A549 treated with AZD2906 at 1 μM for 4 hours (cell line): ENCODE results near the gene FAM200A. TPM values are rescaled to one million over a fixed set of nuclear protein-coding genes. Genes with fewer than 3 reads are reported as not detected.

Experiments used
- total RNA-seq: library from RNA; stranded (reverse); fragments of 200-300 nt; extraction: Qiagen RNA extraction; gene quantifications from 5 replicates; pipeline ENCODE4 v1.2.3, GENCODE V29; 2022

The FAM200A gene
- total RNA-seq: 5.8 to 6.3 TPM (median 6.1 TPM) in 5 replicates

DNA sequence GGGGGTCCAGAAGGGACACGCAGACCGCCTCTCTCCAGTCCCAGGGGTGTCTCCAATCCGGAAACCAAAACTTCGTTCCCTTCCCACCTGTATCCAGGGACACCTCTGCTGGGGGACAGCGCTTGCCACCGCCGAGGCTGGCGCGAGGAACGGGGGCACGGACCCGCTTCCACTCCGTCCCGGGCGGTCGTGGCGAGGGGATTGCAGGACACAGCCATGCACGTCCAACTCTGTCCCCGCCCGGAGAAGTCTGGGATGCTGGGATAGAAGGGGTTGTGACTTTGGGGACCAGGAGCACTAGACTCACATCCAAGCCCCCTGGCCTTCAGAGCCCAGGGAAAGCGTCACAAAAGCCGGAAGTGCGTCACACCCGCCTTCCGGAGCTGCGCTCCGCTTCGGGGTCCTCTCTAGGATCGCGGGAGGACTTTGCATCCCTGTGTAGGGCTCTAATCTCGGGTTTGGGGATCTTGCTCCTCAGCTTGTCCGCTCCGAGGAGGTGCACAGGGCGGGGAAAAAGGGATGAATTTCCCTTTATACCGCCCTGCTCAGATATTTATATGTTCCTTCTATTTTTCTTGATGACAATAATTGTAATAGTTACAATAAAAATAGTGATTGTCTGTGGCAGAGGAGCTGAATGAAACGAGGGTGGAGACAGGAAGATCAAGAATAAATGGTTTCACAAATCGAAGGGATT, at the start of gene FAM200A:
Gene FAM200A (minus strand): TSS at position 348 of the 697 bp plus-strand sequence. CDS start 3,707 bp downstream, outside the sequence.

DNA sequence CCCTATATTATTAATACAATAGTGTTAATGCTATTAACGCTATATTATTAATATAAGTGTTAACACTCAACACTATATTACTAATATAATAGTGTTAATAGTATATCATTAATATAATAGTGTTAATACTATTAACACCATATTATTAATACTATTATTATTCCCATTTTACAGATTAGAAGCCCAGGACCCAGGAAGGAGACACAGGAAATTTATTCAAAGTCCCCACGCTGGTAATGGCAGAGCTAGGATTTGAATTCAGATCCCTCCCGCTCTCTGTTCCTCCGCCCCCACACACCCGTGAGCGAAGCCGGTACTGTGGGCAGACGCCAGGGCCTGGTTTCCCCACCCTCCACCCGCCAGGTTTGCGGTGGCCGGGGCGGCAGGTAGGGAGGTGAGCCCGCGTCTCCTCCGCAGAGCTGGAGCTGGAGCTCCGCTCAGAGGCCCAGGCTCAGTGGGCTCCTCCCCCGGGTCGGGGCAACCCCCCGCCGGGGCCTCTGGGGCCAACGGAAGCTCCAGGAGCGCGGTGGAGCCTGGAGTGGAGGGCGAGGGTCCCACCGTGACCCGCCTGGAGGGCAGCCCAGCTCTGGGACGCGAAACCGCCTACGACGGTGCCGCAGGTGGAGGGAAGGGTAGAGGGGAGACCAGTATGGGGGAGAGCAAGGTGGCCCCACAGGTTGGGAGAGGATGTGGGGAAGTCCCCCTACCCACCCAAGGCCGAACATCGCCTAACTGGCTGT, 46.0 kb upstream of the FAM200A start, which contains the start of gene TMEM225B:
Gene TMEM225B (plus strand): TSS at position 506 of the 740 bp plus-strand sequence. CDS start 6,122 bp downstream, outside the sequence.

DNA sequence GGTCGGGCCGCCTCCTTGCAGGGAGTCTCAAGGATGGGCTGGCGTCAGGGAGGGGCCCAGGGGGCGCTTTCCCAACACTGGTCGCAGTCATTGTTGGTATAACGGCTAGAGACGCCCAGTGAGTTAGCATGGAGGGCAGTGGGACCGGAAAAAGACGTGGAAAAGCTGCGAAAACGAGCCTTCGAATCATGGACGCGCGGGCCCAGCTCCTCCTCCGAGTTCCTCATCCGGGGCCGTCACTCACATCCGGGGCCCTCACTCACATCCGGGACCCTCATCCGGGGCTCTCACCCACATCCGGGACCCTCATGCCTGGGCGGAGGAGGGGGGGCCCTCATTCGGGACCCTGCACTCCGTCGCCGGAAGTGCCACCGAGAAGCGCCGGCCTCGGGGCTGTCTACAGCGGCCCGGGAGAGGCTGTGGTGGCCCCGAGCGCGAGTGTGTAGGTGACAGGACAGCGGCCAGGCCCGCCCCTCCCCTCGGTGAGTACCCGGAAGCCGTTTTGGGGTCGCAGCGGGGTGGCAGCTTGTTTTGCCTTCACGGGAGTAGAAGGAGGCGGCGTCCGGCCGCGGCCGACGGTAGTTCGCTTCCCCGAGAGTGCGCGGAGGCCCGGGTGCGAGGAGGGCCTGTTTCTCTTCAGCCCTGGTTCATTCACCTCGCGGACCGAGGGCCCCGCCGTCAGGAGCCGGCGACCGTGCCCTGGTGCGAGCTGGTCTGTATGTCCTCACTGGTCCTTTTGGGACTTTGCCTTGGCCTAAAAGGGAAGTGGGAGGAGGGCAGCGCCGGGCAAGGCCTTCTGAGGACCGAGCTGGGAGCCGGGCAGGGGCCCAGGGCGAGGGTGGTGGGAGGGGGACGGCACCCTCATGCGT, 6.6 kb upstream of the FAM200A start, which contains the start of gene ZNF655:
Gene ZNF655 (plus strand): TSS at position 337 of the 869 bp plus-strand sequence. CDS start 1,918 bp downstream, outside the sequence.

DNA sequence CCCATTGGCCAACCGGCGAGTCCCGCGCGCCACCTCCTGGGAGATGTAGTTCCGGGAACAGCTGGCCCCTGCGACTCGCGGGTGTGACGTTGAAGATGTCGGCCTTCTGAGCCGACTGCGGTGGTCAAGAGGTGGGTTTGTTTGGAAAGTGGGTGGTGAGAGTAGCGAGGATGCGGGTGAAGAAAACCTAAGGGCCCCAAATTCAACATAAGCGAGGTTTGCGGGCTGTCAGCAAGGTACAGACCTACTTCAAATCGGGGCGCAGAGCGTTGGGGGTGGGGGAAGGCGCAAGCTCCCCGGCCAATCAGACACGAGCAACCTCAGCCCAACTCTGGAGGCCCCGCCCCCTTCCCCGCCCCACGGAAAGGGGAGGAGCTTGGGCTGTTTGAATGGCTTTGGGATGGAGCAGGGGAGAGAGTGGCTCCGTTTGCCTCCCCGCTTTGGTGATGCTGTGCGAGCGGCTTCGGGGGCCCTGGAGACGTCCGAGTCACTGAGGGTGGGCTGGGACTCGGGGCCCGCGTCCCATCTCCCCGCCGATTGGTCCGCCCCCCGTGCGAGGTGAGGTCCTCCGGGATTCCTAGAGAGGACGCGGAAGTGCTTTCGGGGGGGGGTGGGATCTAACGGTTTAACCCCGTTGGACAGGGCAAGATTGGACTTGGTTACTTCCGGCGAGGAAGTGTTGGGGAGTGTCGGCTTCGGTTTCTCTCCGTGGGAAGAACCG, 47.2 kb downstream of the FAM200A start, which contains the start of gene ZKSCAN5:
Gene ZKSCAN5 (plus strand): TSS at position 60 of the 721 bp plus-strand sequence. CDS start 1,383 bp downstream, outside the sequence.

GRCh38 chr7:99499721-99500636, 51.9 kb downstream of the FAM200A start, which contains the start of gene ZNF394:
Gene ZNF394 (minus strand): TSS chr7:99500281. CDS start chr7:99500093, 188 bp downstream.

Other genes with a start within 250 kb of the FAM200A start
- 118 to 133 TPM (median 125 TPM) in 5 replicates for gene ARPC1A, start 226.2 kb downstream of the FAM200A start, total RNA-seq
- gene ARPC1B, start 177.4 kb downstream of the FAM200A start, total RNA-seq: 277 to 306 TPM (median 283 TPM) in 5 replicates
- gene PDAP1, start 143.5 kb downstream of the FAM200A start, total RNA-seq: 166 to 191 TPM (median 177 TPM) in 5 replicates
- 125 to 150 TPM (median 135 TPM) in 5 replicates for gene BUD31, start 143.1 kb downstream of the FAM200A start, total RNA-seq
- gene PTCD1, start 113.3 kb downstream of the FAM200A start, total RNA-seq: 6.1 to 7.3 TPM (median 6.9 TPM) in 5 replicates
- 30.8 to 42.9 TPM (median 41.9 TPM) in 5 replicates for gene CPSF4, start 113.2 kb downstream of the FAM200A start, total RNA-seq
- 902 to 1,182 TPM (median 918 TPM) in 5 replicates for gene ATP5MF, start 85.9 kb downstream of the FAM200A start, total RNA-seq
- gene ZNF789, start 79.2 kb downstream of the FAM200A start, total RNA-seq: 7.8 to 9.1 TPM (median 8.3 TPM) in 5 replicates
- 15.9 to 18.4 TPM (median 17.9 TPM) in 5 replicates for gene ZNF394, start 51.8 kb downstream of the FAM200A start, total RNA-seq
- gene ZKSCAN5, start 47.5 kb downstream of the FAM200A start, total RNA-seq: 8.3 to 10.8 TPM (median 8.8 TPM) in 5 replicates
- gene ZNF655, start 6.5 kb upstream of the FAM200A start, total RNA-seq: 52.0 to 56.0 TPM (median 53.0 TPM) in 5 replicates
- 0.79 to 1.2 TPM (median 1.0 TPM) in 5 replicates for gene TMEM225B, start 46.2 kb upstream of the FAM200A start, total RNA-seq
- gene ZSCAN25, start 64.8 kb upstream of the FAM200A start, total RNA-seq: 8.2 to 9.6 TPM (median 8.9 TPM) in 5 replicates
- 1.1 to 1.9 TPM (median 1.4 TPM) in 5 replicates for gene CYP3A5, start 127.9 kb upstream of the FAM200A start, total RNA-seq
- 0.05 TPM in 1 of 5 replicates, not detected in the others for gene CYP3A7, start 183.1 kb upstream of the FAM200A start, total RNA-seq
- 0.06 to 0.10 TPM (median 0.10 TPM) in 4 of 5 replicates, not detected in the other for gene CYP3A4, start 232.1 kb upstream of the FAM200A start, total RNA-seq